ENCODE results near the gene ITSN1. TPM values are rescaled to one million over a fixed set of nuclear protein-coding genes. Genes with fewer than 3 reads are reported as not detected.

Gene ITSN1
- total RNA-seq, 4 donors from 2014 or later: 50.4 to 208 (median 96.7) TPM

DNA sequence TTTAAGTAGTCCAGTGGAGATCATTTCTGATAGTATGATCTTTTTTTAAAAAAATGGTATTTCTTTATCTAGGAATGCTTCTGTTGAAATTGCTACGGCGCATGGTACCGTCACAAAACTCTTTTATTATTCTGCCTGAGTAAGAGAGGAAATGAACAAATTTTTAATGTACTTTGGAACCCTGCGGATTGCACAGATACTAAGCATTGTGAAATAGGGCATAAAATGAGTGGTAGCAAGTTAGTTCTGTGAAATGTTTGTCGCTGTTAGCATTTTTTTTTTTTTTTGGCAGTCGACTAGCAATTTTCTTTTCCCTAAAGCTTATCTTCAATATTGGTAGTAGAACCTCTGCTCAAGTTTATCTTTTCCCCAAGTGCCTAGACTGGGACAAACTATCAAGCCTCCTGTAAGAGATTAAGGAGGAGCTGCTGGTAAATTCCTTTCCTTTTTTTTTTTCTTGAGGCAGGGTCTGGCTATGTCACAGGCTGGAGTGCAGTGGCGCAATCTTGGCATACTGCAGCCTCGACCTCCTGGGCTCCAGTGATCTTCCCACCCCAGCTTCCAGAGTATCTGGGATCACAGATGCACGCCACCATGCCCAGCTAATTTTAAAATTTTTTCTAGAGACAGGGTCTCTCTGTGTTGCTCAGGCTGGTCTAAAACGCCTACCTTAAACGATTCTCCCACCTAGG is 2.2 kb downstream of the ITSN1 start:
- WGBS, 2 donors: 41 to 49% methylated on average over 11 of the region's 11 CpGs
- DNase-seq (ENCODE audit: low spot score in 2 of 2): peak in 1 of 2 donors; percentile 34
- H3K4me3 ChIP-seq: peak overlapping the region in 2 of 4 donors; percentile 44 to 99
- H3K27me3 ChIP-seq: no peaks in the 10 kb centered on the region
- H3K4me1 ChIP-seq: peaks cover 0 to 60% (median 16%) of the 10 kb centered on the region in 4 donors
- TF ChIP-seq EP300 (IDR thresholded peaks at IDR 0.05) (peak in 1 of 2 donors; percentile 60), POLR2A (IDR thresholded peaks at IDR 0.05) (no peak)
- H3K27ac ChIP-seq: peak overlapping the region in 3 of 4 donors; percentile 87 to 96 (median 92)
- no peaks in the 10 kb centered on the region for H3K9me3 ChIP-seq
- no peaks in the 10 kb centered on the region for H3K36me3 ChIP-seq

DNA sequence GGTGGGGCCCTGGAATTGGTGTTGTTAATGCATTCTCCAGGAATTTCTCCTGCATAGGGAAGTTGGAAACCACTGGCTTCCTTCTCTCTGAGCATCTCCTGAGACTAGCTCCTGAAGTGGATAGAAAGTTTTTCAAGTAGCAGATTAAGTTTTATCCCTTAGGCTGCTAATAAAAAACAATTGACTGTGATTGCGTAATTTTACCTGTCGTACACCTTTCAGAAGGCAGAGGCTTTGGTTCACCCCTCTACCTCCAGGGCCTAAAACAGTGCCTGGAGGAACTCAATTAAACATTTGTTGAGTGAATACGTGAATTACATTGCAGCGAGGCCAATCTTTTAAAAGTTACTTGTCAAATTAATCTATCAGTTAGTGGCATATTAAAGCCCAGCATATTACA is 3.4 kb downstream of the ITSN1 start:
- H3K9me3 ChIP-seq: no peaks in the 10 kb centered on the region
- DNase-seq (ENCODE audit: low spot score in 2 of 2): no peak
- no peaks in the 10 kb centered on the region for H3K27me3 ChIP-seq
- no peaks in the 10 kb centered on the region for H3K36me3 ChIP-seq
- no peak overlapping the region for H3K4me3 ChIP-seq
- WGBS, 2 donors: 93 to 94% methylated on average over 4 of the region's 4 CpGs
- TF ChIP-seq POLR2A (IDR thresholded peaks at IDR 0.05): no peak
- no peak for TF ChIP-seq EP300 (IDR thresholded peaks at IDR 0.05)
- TF ChIP-seq CTCF (IDR thresholded peaks at IDR 0.05): no peak
- H3K27ac ChIP-seq: peak overlapping the region in 1 of 4 donors; percentile 20
- H3K4me1 ChIP-seq: peaks cover 0 to 60% (median 15%) of the 10 kb centered on the region in 4 donors

DNA sequence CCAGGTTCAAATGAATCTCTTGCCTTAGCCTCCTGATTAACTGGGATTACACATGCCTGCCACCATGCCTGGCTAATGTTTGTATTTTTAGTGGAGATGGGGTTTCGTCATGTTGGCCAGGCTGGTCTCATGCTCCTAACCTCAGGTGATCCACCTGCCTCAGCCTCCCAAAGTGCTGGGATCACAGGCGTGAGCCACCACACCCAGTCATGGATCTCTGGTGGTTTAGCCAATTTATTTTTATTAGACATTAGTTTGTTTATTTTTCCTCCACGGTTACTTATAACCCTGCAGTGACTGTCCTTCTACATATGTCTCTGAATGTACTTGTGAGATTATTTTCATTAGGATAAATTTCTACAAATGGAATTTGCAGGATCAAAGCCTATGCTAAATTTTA is 5.3 kb downstream of the ITSN1 start:
- DNase-seq (ENCODE audit: low spot score in 2 of 2): no peak
- WGBS, 2 donors: 86 to 91% methylated on average over 3 of the region's 3 CpGs
- Histone ChIP-seq H3K36me3 (no peaks in the 10 kb centered on the region), H3K27ac (no peak overlapping the region), H3K4me3 (no peak overlapping the region), H3K4me1 (peaks cover 0 to 70% (median 17%) of the 10 kb centered on the region in 4 donors), H3K27me3 (no peaks in the 10 kb centered on the region), H3K9me3 (no peaks in the 10 kb centered on the region)
- TF ChIP-seq POLR2A (IDR thresholded peaks at IDR 0.05) (no peak), EP300 (IDR thresholded peaks at IDR 0.05) (no peak), CTCF (IDR thresholded peaks at IDR 0.05) (no peak)

DNA sequence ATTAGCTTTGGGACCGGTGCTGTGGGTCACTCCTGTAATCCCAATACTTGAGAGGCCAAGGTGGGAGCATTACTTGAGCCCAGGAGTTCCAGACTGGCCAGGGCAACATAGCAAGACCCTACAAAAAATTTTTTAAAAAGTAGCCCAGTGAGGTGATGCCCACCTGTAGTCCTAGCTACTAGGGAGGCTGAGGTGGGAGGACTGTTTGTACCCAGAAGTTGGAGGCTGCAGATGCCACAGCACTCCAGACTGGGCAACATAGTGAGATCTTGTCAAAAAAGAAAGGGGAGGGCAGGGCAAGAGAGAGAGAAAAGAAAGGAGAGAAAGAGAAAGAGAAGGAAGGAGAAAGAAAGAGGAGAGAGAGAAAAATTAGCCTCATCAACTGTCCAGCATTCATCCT is 6.3 kb downstream of the ITSN1 start:
- no peak for TF ChIP-seq CTCF (IDR thresholded peaks at IDR 0.05)
- TF ChIP-seq EP300 (IDR thresholded peaks at IDR 0.05): no peak
- no peak for TF ChIP-seq POLR2A (IDR thresholded peaks at IDR 0.05)
- Histone ChIP-seq H3K4me3 (no peak overlapping the region), H3K27ac (no peak overlapping the region), H3K4me1 (peaks cover 0 to 70% (median 17%) of the 10 kb centered on the region in 4 donors), H3K27me3 (no peaks in the 10 kb centered on the region), H3K9me3 (no peaks in the 10 kb centered on the region), H3K36me3 (no peaks in the 10 kb centered on the region)
- DNase-seq (ENCODE audit: low spot score in 2 of 2): no peak
- WGBS, 2 donors: 91 to 95% methylated on average over 1 of the region's 1 CpG

DNA sequence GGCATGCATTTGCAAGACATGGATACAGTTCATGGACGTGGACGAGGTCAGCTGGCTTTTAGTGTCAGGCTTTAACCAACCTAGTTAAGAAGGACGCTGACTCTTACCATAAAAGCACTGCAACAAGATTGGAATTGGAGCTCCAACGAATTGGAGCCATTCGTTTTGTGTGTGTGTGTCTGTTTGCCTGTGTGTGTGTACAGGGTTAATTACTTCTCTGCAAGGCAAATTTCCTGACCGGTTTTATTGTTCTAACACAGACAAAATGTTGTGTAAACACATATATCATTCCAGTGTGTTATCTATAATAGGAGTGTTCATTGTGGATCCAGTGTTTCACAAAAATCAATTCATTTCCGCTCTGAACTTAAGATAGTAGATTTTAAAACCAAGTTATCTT is 7.9 kb downstream of the ITSN1 start:
- no peaks in the 10 kb centered on the region for H3K9me3 ChIP-seq
- H3K27ac ChIP-seq: no peak overlapping the region
- no peaks in the 10 kb centered on the region for H3K27me3 ChIP-seq
- 53 to 61% methylated on average over 7 of the region's 7 CpGs for WGBS, 2 donors
- no peaks in the 10 kb centered on the region for H3K36me3 ChIP-seq
- TF ChIP-seq EP300 (IDR thresholded peaks at IDR 0.05) (no peak), POLR2A (IDR thresholded peaks at IDR 0.05) (no peak), CTCF (IDR thresholded peaks at IDR 0.05) (no peak)
- H3K4me3 ChIP-seq: no peak overlapping the region
- peaks cover 0 to 54% (median 17%) of the 10 kb centered on the region in 4 donors for H3K4me1 ChIP-seq
- no peak for DNase-seq (ENCODE audit: low spot score in 2 of 2)

All from tibial nerve (tissue), 4 donors.